ENCODE data around the gene CYP39A1.

DNA sequence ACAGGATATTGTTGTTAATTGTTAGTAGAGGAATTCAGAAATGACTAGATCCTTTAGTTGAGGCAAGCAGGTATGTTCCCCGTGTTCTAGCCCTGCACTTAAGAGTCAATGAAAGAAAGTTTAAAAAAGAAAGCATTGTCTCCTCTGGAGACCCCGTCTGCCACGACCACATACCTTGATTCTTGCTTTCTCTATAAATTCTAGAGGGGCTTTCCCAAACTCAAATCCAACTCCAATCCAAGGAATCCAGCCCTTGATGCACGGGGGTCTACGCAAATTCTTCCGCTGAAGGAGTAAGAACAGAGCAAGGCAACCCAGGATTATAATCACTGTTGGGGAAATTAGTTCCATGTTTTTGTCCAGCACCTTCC, 401 bp downstream of the CYP39A1 start:
- TF ChIP-seq TARDBP (IDR thresholded peaks at IDR 0.05): no peak
- TF ChIP-seq, protein P1, sequence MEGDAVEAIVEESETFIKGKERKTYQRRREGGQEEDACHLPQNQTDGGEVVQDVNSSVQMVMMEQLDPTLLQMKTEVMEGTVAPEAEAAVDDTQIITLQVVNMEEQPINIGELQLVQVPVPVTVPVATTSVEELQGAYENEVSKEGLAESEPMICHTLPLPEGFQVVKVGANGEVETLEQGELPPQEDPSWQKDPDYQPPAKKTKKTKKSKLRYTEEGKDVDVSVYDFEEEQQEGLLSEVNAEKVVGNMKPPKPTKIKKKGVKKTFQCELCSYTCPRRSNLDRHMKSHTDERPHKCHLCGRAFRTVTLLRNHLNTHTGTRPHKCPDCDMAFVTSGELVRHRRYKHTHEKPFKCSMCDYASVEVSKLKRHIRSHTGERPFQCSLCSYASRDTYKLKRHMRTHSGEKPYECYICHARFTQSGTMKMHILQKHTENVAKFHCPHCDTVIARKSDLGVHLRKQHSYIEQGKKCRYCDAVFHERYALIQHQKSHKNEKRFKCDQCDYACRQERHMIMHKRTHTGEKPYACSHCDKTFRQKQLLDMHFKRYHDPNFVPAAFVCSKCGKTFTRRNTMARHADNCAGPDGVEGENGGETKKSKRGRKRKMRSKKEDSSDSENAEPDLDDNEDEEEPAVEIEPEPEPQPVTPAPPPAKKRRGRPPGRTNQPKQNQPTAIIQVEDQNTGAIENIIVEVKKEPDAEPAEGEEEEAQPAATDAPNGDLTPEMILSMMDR (IDR thresholded peaks at IDR 0.05 in 2 of 3, conservative IDR thresholded peaks at IDR 0.05 in 1 of 3; ENCODE audit: insufficient read depth in 2 of 3, low read depth in 1 of 3, low read length in 3 of 3): no peak
- TF ChIP-seq MTA3 (IDR thresholded peaks at IDR 0.05; ENCODE audit: borderline replicate concordance): no peak
- TF ChIP-seq MYBL2 (IDR thresholded peaks at IDR 0.05; ENCODE audit: low read depth): no peak
- no peak for TF ChIP-seq MYBL2 (CRISPR knock-in tag; IDR thresholded peaks at IDR 0.05; ENCODE audit: borderline replicate concordance)
- TF ChIP-seq, protein P2, sequence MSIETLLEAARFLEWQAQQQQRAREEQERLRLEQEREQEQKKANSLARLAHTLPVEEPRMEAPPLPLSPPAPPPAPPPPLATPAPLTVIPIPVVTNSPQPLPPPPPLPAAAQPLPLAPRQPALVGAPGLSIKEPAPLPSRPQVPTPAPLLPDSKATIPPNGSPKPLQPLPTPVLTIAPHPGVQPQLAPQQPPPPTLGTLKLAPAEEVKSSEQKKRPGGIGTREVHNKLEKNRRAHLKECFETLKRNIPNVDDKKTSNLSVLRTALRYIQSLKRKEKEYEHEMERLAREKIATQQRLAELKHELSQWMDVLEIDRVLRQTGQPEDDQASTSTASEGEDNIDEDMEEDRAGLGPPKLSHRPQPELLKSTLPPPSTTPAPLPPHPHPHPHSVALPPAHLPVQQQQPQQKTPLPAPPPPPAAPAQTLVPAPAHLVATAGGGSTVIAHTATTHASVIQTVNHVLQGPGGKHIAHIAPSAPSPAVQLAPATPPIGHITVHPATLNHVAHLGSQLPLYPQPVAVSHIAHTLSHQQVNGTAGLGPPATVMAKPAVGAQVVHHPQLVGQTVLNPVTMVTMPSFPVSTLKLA (conservative IDR thresholded peaks at IDR 0.05): no peak
- no peak for TF ChIP-seq TEAD4 (IDR thresholded peaks at IDR 0.05; ENCODE audit: low read length)
- TF ChIP-seq TEAD4 (CRISPR knock-in tag; IDR thresholded peaks at IDR 0.05; ENCODE audit: borderline replicate concordance): no peak
- no peak for TF ChIP-seq SRSF1 (IDR thresholded peaks at IDR 0.05; ENCODE audit: low read depth, low read length)
- no peak for TF ChIP-seq ZBTB33 (CRISPR knock-in tag; IDR thresholded peaks at IDR 0.05)
- no peak for TF ChIP-seq NFE2L1 (tag; IDR thresholded peaks at IDR 0.05; ENCODE audit: borderline replicate concordance, low read depth)
- TF ChIP-seq ZNF561 (CRISPR knock-in tag; conservative IDR thresholded peaks at IDR 0.05): no peak
- TF ChIP-seq, protein P3, sequence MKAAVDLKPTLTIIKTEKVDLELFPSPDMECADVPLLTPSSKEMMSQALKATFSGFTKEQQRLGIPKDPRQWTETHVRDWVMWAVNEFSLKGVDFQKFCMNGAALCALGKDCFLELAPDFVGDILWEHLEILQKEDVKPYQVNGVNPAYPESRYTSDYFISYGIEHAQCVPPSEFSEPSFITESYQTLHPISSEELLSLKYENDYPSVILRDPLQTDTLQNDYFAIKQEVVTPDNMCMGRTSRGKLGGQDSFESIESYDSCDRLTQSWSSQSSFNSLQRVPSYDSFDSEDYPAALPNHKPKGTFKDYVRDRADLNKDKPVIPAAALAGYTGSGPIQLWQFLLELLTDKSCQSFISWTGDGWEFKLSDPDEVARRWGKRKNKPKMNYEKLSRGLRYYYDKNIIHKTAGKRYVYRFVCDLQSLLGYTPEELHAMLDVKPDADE (conservative IDR thresholded peaks at IDR 0.05; ENCODE audit: control insufficient read depth, low read depth, low read length): no peak
- TF ChIP-seq JUND (IDR thresholded peaks at IDR 0.05; ENCODE audit: borderline replicate concordance, low read depth, low read length): no peak
- no peak for TF ChIP-seq JUND (tag; IDR thresholded peaks at IDR 0.05; ENCODE audit: borderline replicate concordance, low read depth, low read length)

All from K562 (cell line).